HL-60/S4 treated with retinoic acid at 250 ng/mL for 4 days and 3 days (cell line): Measurements from ENCODE around the gene CLDN34.

ENCODE experiments used
- in situ Hi-C: fragments of 300-500 bp; cut with MboI; formaldehyde crosslinking; loops from 2 replicates; pipeline ENCODE4 v1.7.0; 2022; ENCODE audit warnings: low sequenced_read_pairs

The CLDN34 gene

GRCh38 chrX:9966775-9967408 lies at the start of gene CLDN34:
Gene CLDN34, plus strand, starts transcription at chrX:9967358. Its CDS starts 0 bp downstream, at chrX:9967358.
- in situ Hi-C loops = no loop called here

GRCh38 chrX:9917861-9918260 lies 49.3 kb upstream of the CLDN34 start:
- in situ Hi-C loops = no loop called here

- in situ Hi-C loops = no loop called here
These were observed 47.5 kb upstream of the CLDN34 start for GRCh38 chrX:9919632-9920172.

- in situ Hi-C loops = no loop called here
These were observed 45.8 kb upstream of the CLDN34 start for GRCh38 chrX:9921407-9921806.

GRCh38 chrX:9923357-9923756 lies 43.8 kb upstream of the CLDN34 start:
- in situ Hi-C loops = no loop called here

GRCh38 chrX:9926002-9926401 lies 41.2 kb upstream of the CLDN34 start:
- in situ Hi-C loops = no loop called here

GRCh38 chrX:9927698-9928482 lies 39.3 kb upstream of the CLDN34 start:
- in situ Hi-C loops = no loop called here

GRCh38 chrX:9935436-9935835 lies 31.7 kb upstream of the CLDN34 start:
- in situ Hi-C loops = no loop called here

- in situ Hi-C loops = no loop called here
These were observed 29.4 kb upstream of the CLDN34 start for GRCh38 chrX:9937761-9938160.

- in situ Hi-C loops = no loop called here
These were observed 28.6 kb upstream of the CLDN34 start for GRCh38 chrX:9938516-9938915.

GRCh38 chrX:9940421-9940820 lies 26.7 kb upstream of the CLDN34 start:
- in situ Hi-C loops = no loop called here

GRCh38 chrX:9942086-9942485 lies 25.1 kb upstream of the CLDN34 start:
- in situ Hi-C loops = no loop called here

GRCh38 chrX:9943420-9943819 lies 23.7 kb upstream of the CLDN34 start:
- in situ Hi-C loops = no loop called here

GRCh38 chrX:9947131-9947794 lies 19.9 kb upstream of the CLDN34 start:
- in situ Hi-C loops = no loop called here

- in situ Hi-C loops = no loop called here
These were observed 18.8 kb upstream of the CLDN34 start for GRCh38 chrX:9948406-9948805.

GRCh38 chrX:9952300-9952699 lies 14.9 kb upstream of the CLDN34 start:
- in situ Hi-C loops = no loop called here

- in situ Hi-C loops = no loop called here
These were observed 13.8 kb upstream of the CLDN34 start for GRCh38 chrX:9953396-9953795.

GRCh38 chrX:9955506-9955905 lies 11.7 kb upstream of the CLDN34 start:
- in situ Hi-C loops = no loop called here

GRCh38 chrX:9957743-9958142 lies 9.4 kb upstream of the CLDN34 start:
- in situ Hi-C loops = no loop called here

GRCh38 chrX:9958183-9958582 lies 9.0 kb upstream of the CLDN34 start:
- in situ Hi-C loops = no loop called here

- in situ Hi-C loops = no loop called here
These were observed 5.4 kb upstream of the CLDN34 start for GRCh38 chrX:9961750-9962149.

GRCh38 chrX:9977635-9978034 lies 10.5 kb downstream of the CLDN34 start:
- in situ Hi-C loops = loop anchor here (25.0 kb wide), 1 partner anchor 135 kb away; no protein-coding TSS in a partner anchor
